ENCODE results near the gene TMEM238. TPM values are rescaled to one million over a fixed set of nuclear protein-coding genes. Genes with fewer than 3 reads are reported as not detected.

The TMEM238 gene
- total and polyA plus RNA-seq, 4 donors = 0.08 to 0.54 (median 0.47) TPM

DNA sequence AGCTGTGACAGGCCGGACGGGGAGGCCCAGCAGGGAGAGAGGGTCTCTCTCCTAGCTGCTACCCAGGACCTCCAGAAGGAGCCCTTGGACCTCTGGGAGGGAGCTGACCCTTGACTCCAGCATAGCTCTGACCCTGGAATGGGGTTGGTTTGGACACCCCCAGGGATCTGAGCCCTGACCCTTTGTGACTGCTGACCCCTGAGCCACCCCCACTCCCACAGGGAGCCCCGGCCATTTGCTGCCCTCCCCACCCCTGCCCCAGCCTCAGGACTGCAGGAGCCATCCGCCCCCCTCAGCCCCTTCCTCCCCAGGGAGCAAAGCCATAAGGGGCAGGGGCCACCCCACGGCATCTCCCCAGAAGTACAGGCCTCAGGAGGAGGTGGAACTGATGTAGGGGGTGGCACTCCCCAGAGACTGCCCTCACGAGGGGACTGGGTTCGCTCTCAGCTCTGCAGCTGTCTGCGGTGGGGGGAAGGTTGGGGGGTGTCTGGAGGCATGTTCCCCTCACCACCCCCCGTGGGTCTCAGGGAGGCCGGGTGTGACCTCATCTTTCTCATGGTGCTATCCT is 36.6 kb downstream of the TMEM238 start:
- peaks cover 0 to 10% (median 1%) of the 10 kb centered on the region in 4 donors for H3K36me3 ChIP-seq (ENCODE audit: control insufficient read depth in 4 of 4, insufficient read depth in 3 of 4, low read depth in 1 of 4, low read length in 3 of 4)
- H3K27me3 ChIP-seq (ENCODE audit: control insufficient read depth in 4 of 4, insufficient read depth in 4 of 4, low read length in 3 of 4) = peaks cover 0 to 4% (median 3%) of the 10 kb centered on the region in 4 donors
- no peak overlapping the region for H3K4me3 ChIP-seq (ENCODE audit: low read depth in 1 of 3, low read length in 3 of 3)
- no peaks in the 10 kb centered on the region for H3K4me1 ChIP-seq (ENCODE audit: control insufficient read depth in 4 of 4, insufficient read depth in 4 of 4, low read length in 3 of 4)
- TF ChIP-seq HNF4A (conservative IDR thresholded peaks at IDR 0.05) (no peak), ATF3 (IDR thresholded peaks at IDR 0.05) (no peak), TAF1 (conservative IDR thresholded peaks at IDR 0.05) (no peak), GABPA (IDR thresholded peaks at IDR 0.05 in 1 of 2, conservative IDR thresholded peaks at IDR 0.05 in 1 of 2) (no peak), HNF4G (IDR thresholded peaks at IDR 0.05) (no peak), REST (IDR thresholded peaks at IDR 0.05) (no peak), SP1 (IDR thresholded peaks at IDR 0.05) (no peak), NR2F2 (IDR thresholded peaks at IDR 0.05) (no peak), RAD21 (IDR thresholded peaks at IDR 0.05) (no peak), FOXA2 (IDR thresholded peaks at IDR 0.05) (no peak), RXRA (IDR thresholded peaks at IDR 0.05) (no peak), EGR1 (IDR thresholded peaks at IDR 0.05; ENCODE audit: low read depth in 2 of 2) (no peak), YY1 (IDR thresholded peaks at IDR 0.05) (no peak), JUND (IDR thresholded peaks at IDR 0.05) (no peak), FOXA1 (IDR thresholded peaks at IDR 0.05) (no peak)
- TF ChIP-seq, protein P1, sequence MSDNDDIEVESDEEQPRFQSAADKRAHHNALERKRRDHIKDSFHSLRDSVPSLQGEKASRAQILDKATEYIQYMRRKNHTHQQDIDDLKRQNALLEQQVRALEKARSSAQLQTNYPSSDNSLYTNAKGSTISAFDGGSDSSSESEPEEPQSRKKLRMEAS (IDR thresholded peaks at IDR 0.05) = no peak
- TF ChIP-seq, protein P2, sequence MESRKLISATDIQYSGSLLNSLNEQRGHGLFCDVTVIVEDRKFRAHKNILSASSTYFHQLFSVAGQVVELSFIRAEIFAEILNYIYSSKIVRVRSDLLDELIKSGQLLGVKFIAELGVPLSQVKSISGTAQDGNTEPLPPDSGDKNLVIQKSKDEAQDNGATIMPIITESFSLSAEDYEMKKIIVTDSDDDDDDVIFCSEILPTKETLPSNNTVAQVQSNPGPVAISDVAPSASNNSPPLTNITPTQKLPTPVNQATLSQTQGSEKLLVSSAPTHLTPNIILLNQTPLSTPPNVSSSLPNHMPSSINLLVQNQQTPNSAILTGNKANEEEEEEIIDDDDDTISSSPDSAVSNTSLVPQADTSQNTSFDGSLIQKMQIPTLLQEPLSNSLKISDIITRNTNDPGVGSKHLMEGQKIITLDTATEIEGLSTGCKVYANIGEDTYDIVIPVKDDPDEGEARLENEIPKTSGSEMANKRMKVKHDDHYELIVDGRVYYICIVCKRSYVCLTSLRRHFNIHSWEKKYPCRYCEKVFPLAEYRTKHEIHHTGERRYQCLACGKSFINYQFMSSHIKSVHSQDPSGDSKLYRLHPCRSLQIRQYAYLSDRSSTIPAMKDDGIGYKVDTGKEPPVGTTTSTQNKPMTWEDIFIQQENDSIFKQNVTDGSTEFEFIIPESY (IDR thresholded peaks at IDR 0.05) = no peak
- TF ChIP-seq, protein P3, sequence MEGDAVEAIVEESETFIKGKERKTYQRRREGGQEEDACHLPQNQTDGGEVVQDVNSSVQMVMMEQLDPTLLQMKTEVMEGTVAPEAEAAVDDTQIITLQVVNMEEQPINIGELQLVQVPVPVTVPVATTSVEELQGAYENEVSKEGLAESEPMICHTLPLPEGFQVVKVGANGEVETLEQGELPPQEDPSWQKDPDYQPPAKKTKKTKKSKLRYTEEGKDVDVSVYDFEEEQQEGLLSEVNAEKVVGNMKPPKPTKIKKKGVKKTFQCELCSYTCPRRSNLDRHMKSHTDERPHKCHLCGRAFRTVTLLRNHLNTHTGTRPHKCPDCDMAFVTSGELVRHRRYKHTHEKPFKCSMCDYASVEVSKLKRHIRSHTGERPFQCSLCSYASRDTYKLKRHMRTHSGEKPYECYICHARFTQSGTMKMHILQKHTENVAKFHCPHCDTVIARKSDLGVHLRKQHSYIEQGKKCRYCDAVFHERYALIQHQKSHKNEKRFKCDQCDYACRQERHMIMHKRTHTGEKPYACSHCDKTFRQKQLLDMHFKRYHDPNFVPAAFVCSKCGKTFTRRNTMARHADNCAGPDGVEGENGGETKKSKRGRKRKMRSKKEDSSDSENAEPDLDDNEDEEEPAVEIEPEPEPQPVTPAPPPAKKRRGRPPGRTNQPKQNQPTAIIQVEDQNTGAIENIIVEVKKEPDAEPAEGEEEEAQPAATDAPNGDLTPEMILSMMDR (IDR thresholded peaks at IDR 0.05; ENCODE audit: low read depth, low read length, missing input control) = no peak
- WGBS = 91% methylated on average over 10 of the region's 10 CpGs
- H3K9ac ChIP-seq (ENCODE audit: low read depth in 1 of 2, low read length in 2 of 2) = no peak overlapping the region
- no peak for DNase-seq (ENCODE audit: low spot score)
- no peak overlapping the region for H3K27ac ChIP-seq (ENCODE audit: low read depth in 1 of 2, low read length in 2 of 2)
- no peaks in the 10 kb centered on the region for H3K9me3 ChIP-seq (ENCODE audit: control insufficient read depth in 4 of 4, low read length in 3 of 4)
